Panc1 (cell line): ENCODE measurements around the gene SART3. TPM values are rescaled to one million over a fixed set of nuclear protein-coding genes. Genes with fewer than 3 reads are reported as not detected.

ENCODE experiments used
- ATAC-seq: fragments of 200-7000 bp; cut with Tn5 transposase; 2 replicates; pipeline ENCODE4 v1.9.1; 2020; ENCODE audit warnings: mild to moderate bottlenecking, moderate library complexity
- BruUV-seq: library from RNA; stranded (reverse); fragments of 400-500 nt; replicated peaks from 2 replicates; lab custom pipeline; 2021; lab: Mats Ljungman, UMichigan
- CTCF ChIA-PET: fragments of 300-600 bp; sonication (Branson Sonifier 250); formaldehyde crosslinking; loops from one replicate; lab custom pipeline; 2022; ENCODE audit warnings: antibody characterized with exemption; lab: Charles Lee
- POLR2A ChIA-PET: fragments of 300-600 bp; sonication (Branson Sonifier 250); formaldehyde crosslinking; loops from one replicate; lab custom pipeline; 2022; ENCODE audit warnings: antibody characterized with exemption; lab: Charles Lee
- DNase-seq: peaks from one replicate; pipeline ENCODE4 v3.0.0-alpha.2; 2010; ENCODE audit warnings: low read depth, low spot score
- H3K27ac ChIP-seq: 2 replicates; pipeline ENCODE4 v1.5.1; 2011; ENCODE audit warnings: mild to moderate bottlenecking, low read length, inconsistent platforms
- H3K27me3 ChIP-seq: fragments of 200-500 bp; sonication (Bioruptor generic); 2 replicates; pipeline ENCODE4 v1.6.0; 2014; ENCODE audit warnings: low read length, inconsistent platforms; ENCODE audit not compliant: control insufficient read depth, insufficient read depth
- H3K36me3 ChIP-seq: fragments of 200-500 bp; sonication (Bioruptor generic); 2 replicates; pipeline ENCODE4 v1.5.1; 2014; ENCODE audit warnings: inconsistent platforms, mild to moderate bottlenecking, low read length, moderate library complexity; ENCODE audit not compliant: control insufficient read depth, insufficient read depth
- H3K4me1 ChIP-seq: 2 replicates; pipeline ENCODE4 v1.5.1; 2011; ENCODE audit warnings: inconsistent platforms, mild to moderate bottlenecking, low read length, moderate library complexity; ENCODE audit not compliant: control insufficient read depth, insufficient read depth
- H3K4me3 ChIP-seq, 2 experiments: 2 replicates each; pipeline ENCODE4 v1.5.1; 2011 to 2012; ENCODE audit warnings: low read depth in 2 of 2, low read length in 2 of 2, mild to moderate bottlenecking in 2 of 2, inconsistent platforms in 1 of 2, moderate library complexity in 1 of 2
- H3K9me3 ChIP-seq: fragments of 200-500 bp; sonication (Bioruptor generic); 2 replicates; pipeline ENCODE4 v1.5.1; 2014; ENCODE audit warnings: low read depth, mild to moderate bottlenecking, inconsistent platforms, low read length, moderate library complexity; ENCODE audit not compliant: control insufficient read depth, insufficient read depth
- POLR2AphosphoS5 ChIP-seq: IDR thresholded peaks from 2 replicates; pipeline ENCODE4 v1.6.1; 2012; ENCODE audit warnings: mild to moderate bottlenecking, low read depth, low read length, moderate library complexity
- REST ChIP-seq, 2 experiments: IDR thresholded peaks; 2 replicates each; pipeline ENCODE4 v1.6.1; 2011 to 2012; ENCODE audit warnings: low read depth in 2 of 2, control low read depth in 1 of 2, low read length in 1 of 2, mild to moderate bottlenecking in 1 of 2, moderate library complexity in 1 of 2; ENCODE audit not compliant: insufficient read depth in 1 of 2
- SIN3A ChIP-seq: IDR thresholded peaks from 2 replicates; pipeline ENCODE4 v1.6.1; 2012; ENCODE audit warnings: low read depth, mild to moderate bottlenecking, low read length, moderate library complexity, borderline replicate concordance; ENCODE audit not compliant: insufficient read depth
- TCF7L2 ChIP-seq: IDR thresholded peaks from 2 replicates; pipeline ENCODE4 v1.6.1; 2011; ENCODE audit warnings: mild to moderate bottlenecking, low read depth, low read length, inconsistent platforms
- in situ Hi-C: cut with HindIII; loops from 2 replicates; pipeline ENCODE4 v1.10.0; 2016; ENCODE audit warnings: low sequenced_read_pairs, low pct_unique_long_range_greater_than_20kb
- intact Hi-C: fragments of 100-400 bp; cut with micrococcal nuclease; formaldehyde crosslinking; loops from one replicate; pipeline ENCODE4 v1.10.0; 2022; ENCODE audit not compliant: unreplicated experiment
- total RNA-seq: library from RNA; stranded (reverse); gene quantifications from one replicate; pipeline ENCODE4 v1.2.1, GENCODE V29; 2021; ENCODE audit not compliant: unreplicated experiment
- TF ChIP-seq, protein P1 (sequence below): fragments of 450-650 bp; IDR thresholded peaks from 2 replicates; pipeline ENCODE4 v1.5.1; 2017; ENCODE audit warnings: mild to moderate bottlenecking

SART3 gene
- total RNA-seq, 1 experiment from 2014 or later, result 55.9 TPM

DNA sequence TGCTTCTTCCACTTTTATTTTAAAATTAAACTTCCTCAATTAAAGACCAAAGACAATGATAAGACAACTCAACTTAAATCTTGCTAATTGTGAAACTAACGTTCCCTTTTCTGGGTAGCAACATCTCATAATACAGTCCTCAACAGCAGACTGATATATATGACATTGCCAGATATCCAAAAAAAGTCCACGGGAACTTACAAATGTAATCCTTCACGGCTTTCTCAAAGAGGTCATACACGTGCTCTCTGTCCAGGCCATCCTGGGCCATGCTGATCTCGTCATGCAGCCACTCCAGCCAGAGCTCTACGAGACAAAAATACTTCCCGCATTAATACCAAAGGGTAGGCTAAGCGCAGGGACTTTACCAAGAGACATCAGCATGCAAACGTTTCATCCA lies 13.3 kb downstream of the SART3 start:
- ATAC-seq (no peak), DNase-seq (no peak)
- ChIA-PET POLR2A (no interaction called here), CTCF (no interaction called here)
- no peak for TF ChIP-seq SIN3A
- TF ChIP-seq POLR2AphosphoS5, result no peak
- no peak for TF ChIP-seq TCF7L2
- TF ChIP-seq REST (IDR thresholded peaks at IDR 0.05; ENCODE audit: insufficient read depth in 1 of 2, low read depth in 2 of 2, low read length in 1 of 2), result no peak
- TF ChIP-seq, protein P1, sequence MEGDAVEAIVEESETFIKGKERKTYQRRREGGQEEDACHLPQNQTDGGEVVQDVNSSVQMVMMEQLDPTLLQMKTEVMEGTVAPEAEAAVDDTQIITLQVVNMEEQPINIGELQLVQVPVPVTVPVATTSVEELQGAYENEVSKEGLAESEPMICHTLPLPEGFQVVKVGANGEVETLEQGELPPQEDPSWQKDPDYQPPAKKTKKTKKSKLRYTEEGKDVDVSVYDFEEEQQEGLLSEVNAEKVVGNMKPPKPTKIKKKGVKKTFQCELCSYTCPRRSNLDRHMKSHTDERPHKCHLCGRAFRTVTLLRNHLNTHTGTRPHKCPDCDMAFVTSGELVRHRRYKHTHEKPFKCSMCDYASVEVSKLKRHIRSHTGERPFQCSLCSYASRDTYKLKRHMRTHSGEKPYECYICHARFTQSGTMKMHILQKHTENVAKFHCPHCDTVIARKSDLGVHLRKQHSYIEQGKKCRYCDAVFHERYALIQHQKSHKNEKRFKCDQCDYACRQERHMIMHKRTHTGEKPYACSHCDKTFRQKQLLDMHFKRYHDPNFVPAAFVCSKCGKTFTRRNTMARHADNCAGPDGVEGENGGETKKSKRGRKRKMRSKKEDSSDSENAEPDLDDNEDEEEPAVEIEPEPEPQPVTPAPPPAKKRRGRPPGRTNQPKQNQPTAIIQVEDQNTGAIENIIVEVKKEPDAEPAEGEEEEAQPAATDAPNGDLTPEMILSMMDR, result no peak
- Histone ChIP-seq H3K4me1 (no peaks in the 10 kb centered on the region), H3K36me3 (peaks cover 43% of the 10 kb centered on the region), H3K27me3 (no peaks in the 10 kb centered on the region), H3K9me3 (no peaks in the 10 kb centered on the region), H3K4me3 (no peak overlapping the region), H3K27ac (no peak overlapping the region)
- intact Hi-C loops, result no loop called here
- no TSS peak for BruUV-seq
- in situ Hi-C loops, result no loop called here

GRCh38 chr12:108543652-108544051 lies 17.3 kb downstream of the SART3 start:
- intact Hi-C loops, result no loop called here
- in situ Hi-C loops, result no loop called here

More at GRCh38 chr12:108543652-108544051, 17.3 kb downstream of the SART3 start:
- Histone ChIP-seq H3K4me1 (no peaks in the 10 kb centered on the region), H3K27ac (no peak overlapping the region), H3K36me3 (peaks cover 37% of the 10 kb centered on the region), H3K9me3 (no peaks in the 10 kb centered on the region), H3K4me3 (no peak overlapping the region), H3K27me3 (no peaks in the 10 kb centered on the region)
- TF ChIP-seq, protein P1, result no peak
- TF ChIP-seq REST (IDR thresholded peaks at IDR 0.05; ENCODE audit: insufficient read depth in 1 of 2, low read depth in 2 of 2, low read length in 1 of 2) (no peak), TCF7L2 (no peak), SIN3A (no peak), POLR2AphosphoS5 (no peak)
- ATAC-seq, result no peak
- ChIA-PET CTCF (no interaction called here), POLR2A (no interaction called here)
- TSS peak; percentile 6 for BruUV-seq
- no peak for DNase-seq
